Measurements from ENCODE around the gene DRC3.

The DRC3 gene

DNA sequence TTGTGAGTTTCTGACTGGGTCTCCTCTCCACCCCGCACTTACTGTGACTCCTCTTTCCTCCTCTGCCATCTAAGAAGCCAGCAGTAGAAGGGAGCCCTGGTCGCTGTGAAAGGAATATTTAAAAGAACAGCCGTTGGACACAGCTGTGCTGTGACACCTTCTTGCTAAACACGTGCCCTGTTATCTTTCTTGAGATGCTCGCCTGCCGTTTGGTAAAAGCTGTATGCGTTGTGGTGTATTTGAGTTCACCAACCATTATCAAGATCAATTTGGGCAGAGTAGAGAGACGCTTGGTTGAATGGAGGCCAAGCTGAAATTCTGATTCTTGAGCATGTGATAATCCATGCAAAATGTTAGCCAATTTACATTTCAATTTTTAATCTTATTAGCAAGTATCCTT lies 70.3 kb downstream of the DRC3 start:
- no peak overlapping the region for H3K9ac ChIP-seq (ENCODE audit: low read length)

DNA sequence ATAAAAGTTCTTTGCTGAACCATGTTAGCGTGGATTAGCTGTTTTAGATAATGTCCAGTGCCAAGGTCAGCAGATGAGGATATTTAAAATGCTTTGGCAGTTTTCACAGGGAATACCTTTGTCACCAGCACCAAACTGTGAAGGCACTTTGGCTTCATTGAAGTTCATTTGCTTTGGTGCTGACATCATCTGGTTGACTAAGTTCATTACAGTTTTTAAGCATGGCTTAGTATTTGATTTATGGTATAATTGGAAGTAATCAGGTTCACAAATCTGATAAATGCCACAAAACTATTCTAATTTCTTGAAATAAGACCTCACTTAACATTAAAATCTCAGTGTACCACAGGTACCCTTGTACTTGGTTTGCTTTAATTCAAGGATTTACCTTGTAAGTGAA lies 70.8 kb downstream of the DRC3 start:
- Histone ChIP-seq H3K27ac (ENCODE audit: low read depth, low read length) (no peak overlapping the region), H3K9me3 (ENCODE audit: low read length) (no peaks in the 10 kb centered on the region), H3K4me3 (ENCODE audit: low read depth in 1 of 2, low read length in 2 of 2) (no peak overlapping the region), H3K36me3 (ENCODE audit: insufficient read depth, low read length) (peaks cover 15% of the 10 kb centered on the region), H3K4me1 (ENCODE audit: insufficient read depth, low read length) (peaks cover 17% of the 10 kb centered on the region), H3K27me3 (ENCODE audit: control insufficient read depth in 1 of 2, insufficient read depth in 2 of 2, low read length in 2 of 2) (no peaks in the 10 kb centered on the region), H3K9ac (ENCODE audit: low read length) (no peak overlapping the region)

More for the DNA sequence above, 70.3 kb downstream of the DRC3 start:
- H3K4me1 ChIP-seq (ENCODE audit: insufficient read depth, low read length), result peaks cover 22% of the 10 kb centered on the region
- H3K27me3 ChIP-seq (ENCODE audit: control insufficient read depth in 1 of 2, insufficient read depth in 2 of 2, low read length in 2 of 2), result no peaks in the 10 kb centered on the region
- no peak overlapping the region for H3K4me3 ChIP-seq (ENCODE audit: low read depth in 1 of 2, low read length in 2 of 2)
- peaks cover 15% of the 10 kb centered on the region for H3K36me3 ChIP-seq (ENCODE audit: insufficient read depth, low read length)
- no peak overlapping the region for H3K27ac ChIP-seq (ENCODE audit: low read depth, low read length)
- no peaks in the 10 kb centered on the region for H3K9me3 ChIP-seq (ENCODE audit: low read length)

DNA sequence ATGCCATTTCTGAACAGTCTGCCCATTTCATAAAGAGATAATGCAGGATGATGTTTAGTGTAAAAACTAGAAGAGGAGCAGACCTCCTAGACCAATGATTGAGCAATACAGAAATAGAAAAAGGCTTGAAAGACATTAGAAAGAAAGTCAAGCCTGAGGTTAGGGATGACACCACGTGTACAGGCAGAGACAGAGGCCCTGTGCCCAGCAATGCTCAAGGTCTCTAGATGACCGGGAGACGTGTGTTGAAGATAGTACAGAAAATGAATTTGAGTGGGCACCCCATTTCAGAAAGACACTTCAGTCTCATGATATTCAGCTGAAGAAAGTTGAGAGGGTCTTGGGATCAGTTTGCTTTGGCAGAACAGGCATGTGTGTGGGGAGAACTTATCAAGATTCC lies 71.9 kb downstream of the DRC3 start:
- Histone ChIP-seq H3K4me3 (ENCODE audit: low read depth in 1 of 2, low read length in 2 of 2) (no peak overlapping the region), H3K4me1 (ENCODE audit: insufficient read depth, low read length) (peaks cover 16% of the 10 kb centered on the region), H3K36me3 (ENCODE audit: insufficient read depth, low read length) (peaks cover 15% of the 10 kb centered on the region), H3K27me3 (ENCODE audit: control insufficient read depth in 1 of 2, insufficient read depth in 2 of 2, low read length in 2 of 2) (no peaks in the 10 kb centered on the region), H3K9ac (ENCODE audit: low read length) (no peak overlapping the region), H3K9me3 (ENCODE audit: low read length) (no peaks in the 10 kb centered on the region), H3K27ac (ENCODE audit: low read depth, low read length) (no peak overlapping the region)

DNA sequence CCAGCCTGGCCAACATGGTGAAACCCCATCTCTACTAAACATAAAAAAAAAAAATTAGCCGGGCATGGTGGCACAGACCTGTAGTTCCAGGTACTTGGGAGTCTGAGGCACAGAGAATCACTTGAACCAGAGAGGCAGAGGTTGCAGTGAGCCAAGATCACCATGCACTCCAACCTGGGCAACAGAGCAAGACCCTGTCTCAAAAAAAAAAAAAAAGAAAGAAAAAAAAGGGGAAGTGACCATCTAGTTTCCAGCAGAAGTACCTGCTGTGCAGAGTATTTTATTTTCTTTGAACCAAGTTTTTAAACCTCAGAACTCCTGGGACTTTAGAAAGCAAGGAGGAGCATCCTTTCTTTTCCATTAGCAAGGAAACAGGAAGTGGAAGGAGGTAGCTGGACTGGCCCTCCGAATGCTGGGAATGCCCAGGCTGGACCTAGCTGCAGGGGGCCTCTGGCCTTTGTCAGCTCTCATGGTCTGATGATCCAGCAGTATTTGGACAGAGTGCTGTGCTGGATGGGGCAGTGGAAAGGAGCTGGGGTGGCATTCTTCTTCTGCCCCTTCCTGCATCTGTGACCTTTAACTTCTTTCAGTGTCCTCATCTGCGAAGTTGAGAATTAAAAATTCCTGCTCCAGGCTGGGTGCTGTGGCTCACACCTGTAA lies 73.2 kb downstream of the DRC3 start:
- Histone ChIP-seq H3K27ac (ENCODE audit: low read depth, low read length) (no peak overlapping the region), H3K4me1 (ENCODE audit: insufficient read depth, low read length) (peaks cover 7% of the 10 kb centered on the region), H3K9me3 (ENCODE audit: low read length) (no peaks in the 10 kb centered on the region), H3K36me3 (ENCODE audit: insufficient read depth, low read length) (peaks cover 15% of the 10 kb centered on the region), H3K9ac (ENCODE audit: low read length) (no peak overlapping the region), H3K27me3 (ENCODE audit: control insufficient read depth in 1 of 2, insufficient read depth in 2 of 2, low read length in 2 of 2) (no peaks in the 10 kb centered on the region), H3K4me3 (ENCODE audit: low read depth in 1 of 2, low read length in 2 of 2) (no peak overlapping the region)

DNA sequence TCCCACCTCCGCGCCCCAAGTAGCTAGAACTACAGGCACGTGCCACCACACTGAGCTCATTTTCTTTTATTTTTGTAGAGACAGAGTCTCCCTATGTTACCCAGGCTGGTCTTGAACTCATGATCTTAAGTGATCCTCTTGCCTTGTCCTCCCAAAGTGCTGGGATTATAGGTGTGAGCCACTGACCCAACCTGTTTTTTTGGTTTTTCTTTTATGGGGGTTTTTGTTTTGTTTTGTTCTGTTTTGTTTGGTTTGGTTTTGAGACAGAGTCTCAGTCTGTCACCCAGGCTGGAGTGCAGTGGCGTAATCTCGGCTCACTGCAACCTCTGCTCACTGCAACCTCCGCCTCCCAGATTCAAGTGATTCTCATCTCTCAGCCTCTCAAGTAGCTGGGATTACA lies 82.9 kb downstream of the DRC3 start:
- Histone ChIP-seq H3K4me1 (ENCODE audit: insufficient read depth, low read length) (no peaks in the 10 kb centered on the region), H3K4me3 (ENCODE audit: low read depth in 1 of 2, low read length in 2 of 2) (no peak overlapping the region), H3K9ac (ENCODE audit: low read length) (no peak overlapping the region), H3K27me3 (ENCODE audit: control insufficient read depth in 1 of 2, insufficient read depth in 2 of 2, low read length in 2 of 2) (no peaks in the 10 kb centered on the region), H3K27ac (ENCODE audit: low read depth, low read length) (no peak overlapping the region), H3K9me3 (ENCODE audit: low read length) (no peaks in the 10 kb centered on the region), H3K36me3 (ENCODE audit: insufficient read depth, low read length) (peaks cover 36% of the 10 kb centered on the region)

DNA sequence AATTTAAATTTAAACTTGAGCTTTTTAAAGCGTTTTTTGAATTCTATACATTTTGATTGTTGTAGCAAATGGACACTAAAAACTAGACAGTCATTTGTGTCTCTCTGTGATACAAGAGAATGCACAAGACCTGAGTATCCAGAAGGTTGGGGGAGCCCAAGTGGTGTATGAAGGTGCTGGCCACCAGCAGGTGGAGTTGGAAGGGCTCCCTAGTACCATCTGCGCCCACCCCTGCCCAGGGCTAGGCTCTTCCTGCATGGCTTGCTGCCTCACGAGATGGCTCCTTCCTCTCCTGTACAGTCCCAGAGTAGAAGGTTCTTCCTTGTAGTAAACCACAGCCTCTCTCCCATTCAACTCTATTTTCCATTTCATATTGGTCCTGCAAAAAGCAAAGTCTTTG lies 83.6 kb downstream of the DRC3 start:
- H3K9me3 ChIP-seq (ENCODE audit: low read length), result no peaks in the 10 kb centered on the region
- no peaks in the 10 kb centered on the region for H3K27me3 ChIP-seq (ENCODE audit: control insufficient read depth in 1 of 2, insufficient read depth in 2 of 2, low read length in 2 of 2)
- peaks cover 40% of the 10 kb centered on the region for H3K36me3 ChIP-seq (ENCODE audit: insufficient read depth, low read length)
- H3K9ac ChIP-seq (ENCODE audit: low read length), result no peak overlapping the region
- H3K4me1 ChIP-seq (ENCODE audit: insufficient read depth, low read length), result no peaks in the 10 kb centered on the region
- H3K27ac ChIP-seq (ENCODE audit: low read depth, low read length), result no peak overlapping the region
- no peak overlapping the region for H3K4me3 ChIP-seq (ENCODE audit: low read depth in 1 of 2, low read length in 2 of 2)

DNA sequence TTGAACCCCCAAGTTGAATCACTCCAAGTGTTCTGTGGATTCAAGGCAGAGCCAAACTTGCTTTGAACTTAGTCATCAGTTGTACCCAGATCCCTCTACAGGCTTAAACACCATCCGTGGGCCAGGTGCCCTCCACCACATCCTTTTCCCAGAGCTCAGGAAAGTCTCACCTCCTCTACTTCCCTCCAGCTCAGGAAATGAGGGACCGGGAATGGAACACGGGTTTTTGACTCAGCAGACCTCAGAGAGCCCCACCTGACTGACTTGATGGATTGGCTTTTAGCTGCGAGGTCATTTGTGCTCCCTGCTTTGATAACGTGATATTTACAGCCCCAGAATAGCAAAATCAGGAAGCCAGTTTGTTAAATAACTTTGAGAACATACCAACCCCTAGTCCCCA lies 86.6 kb downstream of the DRC3 start:
- Histone ChIP-seq H3K27ac (ENCODE audit: low read depth, low read length) (no peak overlapping the region), H3K9me3 (ENCODE audit: low read length) (no peaks in the 10 kb centered on the region), H3K4me3 (ENCODE audit: low read depth in 1 of 2, low read length in 2 of 2) (no peak overlapping the region), H3K27me3 (ENCODE audit: control insufficient read depth in 1 of 2, insufficient read depth in 2 of 2, low read length in 2 of 2) (no peaks in the 10 kb centered on the region), H3K36me3 (ENCODE audit: insufficient read depth, low read length) (peaks cover 57% of the 10 kb centered on the region), H3K4me1 (ENCODE audit: insufficient read depth, low read length) (no peaks in the 10 kb centered on the region), H3K9ac (ENCODE audit: low read length) (no peak overlapping the region)

DNA sequence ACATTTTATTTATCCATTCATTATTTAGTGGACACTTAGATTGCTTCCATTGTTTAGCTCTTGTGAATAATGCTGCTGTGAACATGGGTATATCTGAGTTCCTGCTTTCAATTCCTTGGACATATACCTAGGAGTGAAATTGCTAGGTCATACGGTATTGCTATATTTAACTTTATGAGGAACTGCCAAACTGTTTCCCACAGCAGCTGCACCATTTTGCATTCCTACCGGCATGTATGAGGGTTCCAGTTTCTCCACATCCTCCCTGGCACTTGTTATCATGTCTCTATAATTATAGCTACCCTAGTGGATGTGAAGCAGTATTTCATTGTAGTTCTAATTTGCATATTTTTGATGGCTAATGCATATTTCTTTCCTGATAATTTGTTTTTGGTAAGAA lies 91.4 kb downstream of the DRC3 start:
- Histone ChIP-seq H3K27me3 (ENCODE audit: control insufficient read depth in 1 of 2, insufficient read depth in 2 of 2, low read length in 2 of 2) (no peaks in the 10 kb centered on the region), H3K9me3 (ENCODE audit: low read length) (no peaks in the 10 kb centered on the region), H3K36me3 (ENCODE audit: insufficient read depth, low read length) (peaks cover 52% of the 10 kb centered on the region), H3K4me1 (ENCODE audit: insufficient read depth, low read length) (no peaks in the 10 kb centered on the region), H3K4me3 (ENCODE audit: low read depth in 1 of 2, low read length in 2 of 2) (no peak overlapping the region), H3K9ac (ENCODE audit: low read length) (no peak overlapping the region), H3K27ac (ENCODE audit: low read depth, low read length) (no peak overlapping the region)

DNA sequence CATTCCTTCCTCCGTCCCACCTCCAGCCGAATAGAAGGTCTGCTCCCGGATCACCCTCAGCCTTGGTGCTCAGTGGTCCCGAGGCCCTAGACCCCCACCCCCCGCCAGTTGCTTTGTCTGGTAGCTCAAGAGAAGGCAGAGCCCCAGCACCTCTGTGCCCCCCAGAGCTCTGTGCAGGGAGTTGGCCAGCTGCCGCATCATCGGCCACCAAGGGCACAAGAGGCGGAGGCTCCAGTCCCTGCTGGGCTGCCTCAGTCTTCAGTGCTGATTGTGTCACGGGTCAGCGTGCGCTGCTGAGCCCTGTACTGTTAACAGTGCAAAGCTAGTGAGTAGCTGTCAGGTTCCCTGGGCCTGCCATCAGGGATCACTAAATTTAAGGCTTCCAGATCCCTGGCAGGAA lies 92.9 kb downstream of the DRC3 start:
- Histone ChIP-seq H3K36me3 (ENCODE audit: insufficient read depth, low read length) (peaks cover 45% of the 10 kb centered on the region), H3K27ac (ENCODE audit: low read depth, low read length) (no peak overlapping the region), H3K9ac (ENCODE audit: low read length) (no peak overlapping the region), H3K4me3 (ENCODE audit: low read depth in 1 of 2, low read length in 2 of 2) (no peak overlapping the region), H3K27me3 (ENCODE audit: control insufficient read depth in 1 of 2, insufficient read depth in 2 of 2, low read length in 2 of 2) (no peaks in the 10 kb centered on the region), H3K9me3 (ENCODE audit: low read length) (no peaks in the 10 kb centered on the region), H3K4me1 (ENCODE audit: insufficient read depth, low read length) (no peaks in the 10 kb centered on the region)
